GM12878 (cell line): ENCODE data around the gene DISP2. TPM values are rescaled to one million over a fixed set of nuclear protein-coding genes. Genes with fewer than 3 reads are reported as not detected.

ENCODE experiments used
- ATAC-seq: fragments of 200-7000 bp; cut with Tn5 transposase; 3 replicates; pipeline ENCODE4 v1.9.1; 2020; ENCODE audit warnings: mild to moderate bottlenecking, moderate library complexity
- BruUV-seq: library from RNA; stranded (reverse); fragments of 400-500 nt; replicated peaks from 2 replicates; lab custom pipeline; 2021; lab: Mats Ljungman, UMichigan
- CTCF ChIA-PET: fragments of 300-600 bp; sonication (Branson Sonifier 250); formaldehyde crosslinking; extraction: SDS; loops from one replicate; lab custom pipeline; 2021; ENCODE audit warnings: inconsistent platforms; lab: Yijun Ruan, JAX
- POLR2A ChIA-PET: fragments of 350-600 bp; formaldehyde crosslinking; extraction: SDS; loops from one replicate; lab custom pipeline; 2021; ENCODE audit warnings: inconsistent platforms; lab: Charles Lee
- RAD21 ChIA-PET: fragments of 300-600 bp; sonication (Branson Sonifier 250); formaldehyde crosslinking; loops from one replicate; lab custom pipeline; 2023; ENCODE audit warnings: antibody characterized with exemption; ENCODE audit not compliant: unreplicated experiment; lab: Charles Lee
- SMC1A ChIA-PET: fragments of 300-600 bp; sonication (Branson Sonifier 250); formaldehyde crosslinking; loops from one replicate; lab custom pipeline; 2023; ENCODE audit not compliant: unreplicated experiment, uncharacterized antibody; lab: Charles Lee
- DNase-seq: peaks from one replicate; pipeline ENCODE4 v3.0.0-alpha.2; 2011; ENCODE audit warnings: low read depth, low spot score
- FAIRE-seq: peaks from 3 replicates; lab custom pipeline; 2011; peaks lifted over from hg19 to GRCh38; lab: Jason Lieb, UNC
- H2AFZ ChIP-seq: 2 replicates; pipeline ENCODE4 v1.6.0; 2011; ENCODE audit warnings: low read depth, low read length, control low read depth; ENCODE audit not compliant: control insufficient read depth
- H3K27ac ChIP-seq: 2 replicates; pipeline ENCODE4 v1.5.1; 2011; ENCODE audit warnings: control low read depth; ENCODE audit not compliant: control insufficient read depth, insufficient read depth
- H3K27me3 ChIP-seq, 2 experiments: replicated peaks in 1 of 2; 2 replicates each; pipeline versions ENCODE4 v1.6.0 to v1.6.1; 2011; ENCODE audit warnings: low read length in 1 of 2; ENCODE audit not compliant: control insufficient read depth in 2 of 2, insufficient read depth in 2 of 2
- H3K36me3 ChIP-seq, 2 experiments: 2 replicates each; pipeline ENCODE4 v1.5.1; 2011; ENCODE audit warnings: low read length in 1 of 2; ENCODE audit not compliant: control insufficient read depth in 2 of 2, insufficient read depth in 2 of 2
- H3K4me1 ChIP-seq: 2 replicates; pipeline ENCODE4 v1.6.1; 2011; ENCODE audit warnings: mild to moderate bottlenecking, low read length, moderate library complexity, mixed read lengths; ENCODE audit not compliant: control insufficient read depth, insufficient read depth
- H3K4me2 ChIP-seq: 2 replicates; pipeline ENCODE4 v1.6.0; 2011; ENCODE audit warnings: control low read depth; ENCODE audit not compliant: control insufficient read depth, insufficient read depth
- H3K4me3 ChIP-seq: fragments of 200-600 bp; sonication (generic); 2 replicates; pipeline ENCODE4 v1.5.1; 2016
- H3K79me2 ChIP-seq: 2 replicates; pipeline ENCODE4 v1.6.0; 2011; ENCODE audit warnings: low read length; ENCODE audit not compliant: control insufficient read depth, insufficient read depth
- H3K9ac ChIP-seq: 2 replicates; pipeline ENCODE4 v1.8.0; 2011; ENCODE audit warnings: low read length, control low read depth, mixed read lengths; ENCODE audit not compliant: control insufficient read depth, insufficient read depth
- H3K9me3 ChIP-seq: replicated peaks from 3 replicates; pipeline ENCODE4 v1.5.1; 2011; ENCODE audit warnings: mild to moderate bottlenecking, low read length; ENCODE audit not compliant: control insufficient read depth, insufficient read depth
- H4K20me1 ChIP-seq: 2 replicates; pipeline ENCODE4 v1.6.0; 2011; ENCODE audit not compliant: control insufficient read depth, insufficient read depth
- DPF2 ChIP-seq: fragments of 450-650 bp; IDR thresholded peaks from 2 replicates; pipeline ENCODE4 v1.6.1; 2017; ENCODE audit warnings: mild to moderate bottlenecking
- EZH2 ChIP-seq: IDR thresholded peaks from 2 replicates; pipeline ENCODE4 v1.6.1; 2012; ENCODE audit warnings: low read depth, mild to moderate bottlenecking, control low read depth, inconsistent platforms, low read length, borderline replicate concordance; ENCODE audit not compliant: control insufficient read depth
- GATAD2B ChIP-seq: fragments of 450-650 bp; conservative IDR thresholded peaks from 2 replicates; pipeline ENCODE4 v1.6.1; 2017; ENCODE audit warnings: low read depth, mild to moderate bottlenecking, moderate library complexity
- SP1 ChIP-seq: IDR thresholded peaks from one replicate; pipeline ENCODE4 v1.6.1; 2011; ENCODE audit warnings: low read depth, low read length
- ZNF207 ChIP-seq: fragments of 450-650 bp; IDR thresholded peaks from 2 replicates; pipeline ENCODE4 v1.6.1; 2014; ENCODE audit warnings: antibody characterized with exemption, mild to moderate bottlenecking, borderline replicate concordance
- WGBS: methylation state at CpG from one replicate; pipeline ENCODE4 v1.1.6; 2016; ENCODE audit warnings: low lambda C conversion rate; ENCODE audit not compliant: insufficient replicate concordance, insufficient coverage; ENCODE audit errors: missing lambda C conversion rate; 5-methylcytosine and 5-hydroxymethylcytosine counted together
- in situ Hi-C: fragments of 300-500 bp; cut with MboI; formaldehyde crosslinking; loops from 9 replicates; pipeline ENCODE4 v1.14.3; 2018; ENCODE audit warnings: mixed read lengths
- intact Hi-C: fragments of 100-400 bp; cut with micrococcal nuclease; formaldehyde crosslinking; loops from one replicate; pipeline ENCODE4 v1.14.2; 2022; ENCODE audit not compliant: unreplicated experiment
- polyA plus RNA-seq, 11 experiments: library from polyadenylated mRNA; depleted of rRNA in 4 of 11; unstranded in 6 of 11; stranded (reverse) in 5 of 11; fragments of >200 nt; fragmentation: Nextera tagmentation in 4 of 11; fragmentation: Illumina TruSeq in 1 of 11; extraction: Ambion mirVana in 4 of 11; extraction: Trizol in 1 of 11; gene quantifications; 1 replicate in 1 of 11; 2 replicates in 10 of 11; pipeline versions ENCODE4 v1.2.1 to v1.2.3, GENCODE V29; 2011 to 2016; ENCODE audit warnings: inconsistent platforms in 2 of 11, missing spikeins in 2 of 11, low read depth in 1 of 11
- total RNA-seq, 4 experiments: library from RNA; depleted of rRNA in 3 of 4; stranded (reverse); fragments of >200 nt in 3 of 4; fragmentation: Illumina TruSeq in 1 of 4; extraction: Trizol in 1 of 4; gene quantifications; 2 replicates each; pipeline versions ENCODE4 v1.2.1 to v1.2.3, GENCODE V29; 2013 to 2021
- TF ChIP-seq, protein P1 (sequence below): fragments of 450-650 bp; IDR thresholded peaks from 2 replicates; pipeline ENCODE4 v1.6.1; 2018; ENCODE audit warnings: mild to moderate bottlenecking, low read depth, moderate library complexity; ENCODE audit not compliant: partially characterized antibody
- TF ChIP-seq, protein P2 (sequence below): fragments of 450-650 bp; IDR thresholded peaks from 2 replicates; pipeline ENCODE4 v1.6.1; 2017; ENCODE audit warnings: mild to moderate bottlenecking, moderate library complexity
- TF ChIP-seq, protein P3 (sequence below): fragments of 450-650 bp; IDR thresholded peaks from 2 replicates; pipeline ENCODE4 v1.6.1; 2014; ENCODE audit warnings: mild to moderate bottlenecking
- TF ChIP-seq, protein P4 (sequence below): fragments of 450-650 bp; formaldehyde crosslinking; IDR thresholded peaks from 2 replicates; pipeline ENCODE4 v1.5.0; 2022; ENCODE audit warnings: mild to moderate bottlenecking, missing genetic modification characterization

DISP2 gene
- total and polyA plus RNA-seq, 10 of the 15 experiments (the other 5 are each of a cell fraction or from before 2014, with no cell fraction given), result under 0.01 to 0.20 (median 0.12) TPM; not detected in 7

- Histone ChIP-seq H3K36me3 (no peaks in the 10 kb centered on the region), H3K79me2 (no peaks in the 10 kb centered on the region), H3K9me3 (no peaks in the 10 kb centered on the region), H3K4me1 (peaks cover 9% of the 10 kb centered on the region), H3K4me2 (no peak overlapping the region; the same call in 1 of the 2 replicates), H3K4me3 (no peak overlapping the region), H3K27ac (no peak overlapping the region), H2AFZ (no peak overlapping the region), H3K9ac (no peak overlapping the region), H3K27me3 (no peaks in the 10 kb centered on the region; a peak in 1 of 4 replicates), H4K20me1 (no peaks in the 10 kb centered on the region)
- peak; percentile 66 for FAIRE-seq
- in situ Hi-C loops, result no loop called here
- intact Hi-C loops, result loop anchor here (1.0 kb wide), 2 partner anchors 17 to 59 kb away; no protein-coding TSS in a partner anchor
- 31% methylated on average over 11 of the region's 11 CpGs for WGBS
- BruUV-seq, result no TSS peak
- POLR2A ChIA-PET, result interaction anchor here (1.2 kb wide), 1 partner anchor 18 kb away, joined by 4 read pairs; no protein-coding TSS in a partner anchor
- DNase-seq, result no peak
- RAD21 ChIA-PET, result interaction anchor here (0.8 to 4.7 kb wide), 19 partner anchors 9 to 182 kb away, joined by 3 to 93 read pairs (median 4); partner anchors contain the start of genes INAFM2 and IVD
- CTCF ChIA-PET, result interaction anchor here (0.5 to 13.7 kb wide), 43 partner anchors 10 to 550 kb away, joined by 3 to 336 read pairs (median 4); partner anchors contain the start of genes BAHD1, INAFM2, KNSTRN and PAK6
- SMC1A ChIA-PET, result interaction anchor here (2.5 to 4.6 kb wide), 6 partner anchors 11 to 121 kb away, joined by 10 to 58 read pairs (median 21); partner anchors contain the start of genes INAFM2 and PLCB2
- peak; percentile 94 for ATAC-seq
- TF ChIP-seq ZNF207 (peak; percentile 38; the same call in 1 of the 2 replicates), SP1 (peak; percentile 33), EZH2 (no peak), GATAD2B (0 out of 2 replicates have a peak, but pooled peaks have one; percentile 22), DPF2 (0 out of 2 replicates have a peak, but pooled peaks have one; percentile 17)
- TF ChIP-seq, protein P1, sequence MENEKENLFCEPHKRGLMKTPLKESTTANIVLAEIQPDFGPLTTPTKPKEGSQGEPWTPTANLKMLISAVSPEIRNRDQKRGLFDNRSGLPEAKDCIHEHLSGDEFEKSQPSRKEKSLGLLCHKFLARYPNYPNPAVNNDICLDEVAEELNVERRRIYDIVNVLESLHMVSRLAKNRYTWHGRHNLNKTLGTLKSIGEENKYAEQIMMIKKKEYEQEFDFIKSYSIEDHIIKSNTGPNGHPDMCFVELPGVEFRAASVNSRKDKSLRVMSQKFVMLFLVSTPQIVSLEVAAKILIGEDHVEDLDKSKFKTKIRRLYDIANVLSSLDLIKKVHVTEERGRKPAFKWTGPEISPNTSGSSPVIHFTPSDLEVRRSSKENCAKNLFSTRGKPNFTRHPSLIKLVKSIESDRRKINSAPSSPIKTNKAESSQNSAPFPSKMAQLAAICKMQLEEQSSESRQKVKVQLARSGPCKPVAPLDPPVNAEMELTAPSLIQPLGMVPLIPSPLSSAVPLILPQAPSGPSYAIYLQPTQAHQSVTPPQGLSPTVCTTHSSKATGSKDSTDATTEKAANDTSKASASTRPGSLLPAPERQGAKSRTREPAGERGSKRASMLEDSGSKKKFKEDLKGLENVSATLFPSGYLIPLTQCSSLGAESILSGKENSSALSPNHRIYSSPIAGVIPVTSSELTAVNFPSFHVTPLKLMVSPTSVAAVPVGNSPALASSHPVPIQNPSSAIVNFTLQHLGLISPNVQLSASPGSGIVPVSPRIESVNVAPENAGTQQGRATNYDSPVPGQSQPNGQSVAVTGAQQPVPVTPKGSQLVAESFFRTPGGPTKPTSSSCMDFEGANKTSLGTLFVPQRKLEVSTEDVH, result no peak
- TF ChIP-seq, protein P2, sequence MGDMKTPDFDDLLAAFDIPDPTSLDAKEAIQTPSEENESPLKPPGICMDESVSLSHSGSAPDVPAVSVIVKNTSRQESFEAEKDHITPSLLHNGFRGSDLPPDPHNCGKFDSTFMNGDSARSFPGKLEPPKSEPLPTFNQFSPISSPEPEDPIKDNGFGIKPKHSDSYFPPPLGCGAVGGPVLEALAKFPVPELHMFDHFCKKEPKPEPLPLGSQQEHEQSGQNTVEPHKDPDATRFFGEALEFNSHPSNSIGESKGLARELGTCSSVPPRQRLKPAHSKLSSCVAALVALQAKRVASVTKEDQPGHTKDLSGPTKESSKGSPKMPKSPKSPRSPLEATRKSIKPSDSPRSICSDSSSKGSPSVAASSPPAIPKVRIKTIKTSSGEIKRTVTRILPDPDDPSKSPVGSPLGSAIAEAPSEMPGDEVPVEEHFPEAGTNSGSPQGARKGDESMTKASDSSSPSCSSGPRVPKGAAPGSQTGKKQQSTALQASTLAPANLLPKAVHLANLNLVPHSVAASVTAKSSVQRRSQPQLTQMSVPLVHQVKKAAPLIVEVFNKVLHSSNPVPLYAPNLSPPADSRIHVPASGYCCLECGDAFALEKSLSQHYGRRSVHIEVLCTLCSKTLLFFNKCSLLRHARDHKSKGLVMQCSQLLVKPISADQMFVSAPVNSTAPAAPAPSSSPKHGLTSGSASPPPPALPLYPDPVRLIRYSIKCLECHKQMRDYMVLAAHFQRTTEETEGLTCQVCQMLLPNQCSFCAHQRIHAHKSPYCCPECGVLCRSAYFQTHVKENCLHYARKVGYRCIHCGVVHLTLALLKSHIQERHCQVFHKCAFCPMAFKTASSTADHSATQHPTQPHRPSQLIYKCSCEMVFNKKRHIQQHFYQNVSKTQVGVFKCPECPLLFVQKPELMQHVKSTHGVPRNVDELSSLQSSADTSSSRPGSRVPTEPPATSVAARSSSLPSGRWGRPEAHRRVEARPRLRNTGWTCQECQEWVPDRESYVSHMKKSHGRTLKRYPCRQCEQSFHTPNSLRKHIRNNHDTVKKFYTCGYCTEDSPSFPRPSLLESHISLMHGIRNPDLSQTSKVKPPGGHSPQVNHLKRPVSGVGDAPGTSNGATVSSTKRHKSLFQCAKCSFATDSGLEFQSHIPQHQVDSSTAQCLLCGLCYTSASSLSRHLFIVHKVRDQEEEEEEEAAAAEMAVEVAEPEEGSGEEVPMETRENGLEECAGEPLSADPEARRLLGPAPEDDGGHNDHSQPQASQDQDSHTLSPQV, result 0 out of 2 replicates have a peak, but pooled peaks have one; percentile 33
- TF ChIP-seq, protein P3, sequence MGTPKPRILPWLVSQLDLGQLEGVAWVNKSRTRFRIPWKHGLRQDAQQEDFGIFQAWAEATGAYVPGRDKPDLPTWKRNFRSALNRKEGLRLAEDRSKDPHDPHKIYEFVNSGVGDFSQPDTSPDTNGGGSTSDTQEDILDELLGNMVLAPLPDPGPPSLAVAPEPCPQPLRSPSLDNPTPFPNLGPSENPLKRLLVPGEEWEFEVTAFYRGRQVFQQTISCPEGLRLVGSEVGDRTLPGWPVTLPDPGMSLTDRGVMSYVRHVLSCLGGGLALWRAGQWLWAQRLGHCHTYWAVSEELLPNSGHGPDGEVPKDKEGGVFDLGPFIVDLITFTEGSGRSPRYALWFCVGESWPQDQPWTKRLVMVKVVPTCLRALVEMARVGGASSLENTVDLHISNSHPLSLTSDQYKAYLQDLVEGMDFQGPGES, result no peak
- TF ChIP-seq, protein P4, sequence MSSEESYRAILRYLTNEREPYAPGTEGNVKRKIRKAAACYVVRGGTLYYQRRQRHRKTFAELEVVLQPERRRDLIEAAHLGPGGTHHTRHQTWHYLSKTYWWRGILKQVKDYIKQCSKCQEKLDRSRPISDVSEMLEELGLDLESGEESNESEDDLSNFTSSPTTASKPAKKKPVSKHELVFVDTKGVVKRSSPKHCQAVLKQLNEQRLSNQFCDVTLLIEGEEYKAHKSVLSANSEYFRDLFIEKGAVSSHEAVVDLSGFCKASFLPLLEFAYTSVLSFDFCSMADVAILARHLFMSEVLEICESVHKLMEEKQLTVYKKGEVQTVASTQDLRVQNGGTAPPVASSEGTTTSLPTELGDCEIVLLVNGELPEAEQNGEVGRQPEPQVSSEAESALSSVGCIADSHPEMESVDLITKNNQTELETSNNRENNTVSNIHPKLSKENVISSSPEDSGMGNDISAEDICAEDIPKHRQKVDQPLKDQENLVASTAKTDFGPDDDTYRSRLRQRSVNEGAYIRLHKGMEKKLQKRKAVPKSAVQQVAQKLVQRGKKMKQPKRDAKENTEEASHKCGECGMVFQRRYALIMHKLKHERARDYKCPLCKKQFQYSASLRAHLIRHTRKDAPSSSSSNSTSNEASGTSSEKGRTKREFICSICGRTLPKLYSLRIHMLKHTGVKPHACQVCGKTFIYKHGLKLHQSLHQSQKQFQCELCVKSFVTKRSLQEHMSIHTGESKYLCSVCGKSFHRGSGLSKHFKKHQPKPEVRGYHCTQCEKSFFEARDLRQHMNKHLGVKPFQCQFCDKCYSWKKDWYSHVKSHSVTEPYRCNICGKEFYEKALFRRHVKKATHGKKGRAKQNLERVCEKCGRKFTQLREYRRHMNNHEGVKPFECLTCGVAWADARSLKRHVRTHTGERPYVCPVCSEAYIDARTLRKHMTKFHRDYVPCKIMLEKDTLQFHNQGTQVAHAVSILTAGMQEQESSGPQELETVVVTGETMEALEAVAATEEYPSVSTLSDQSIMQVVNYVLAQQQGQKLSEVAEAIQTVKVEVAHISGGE (CRISPR knock-in tag), result no peak
Measured at GRCh38 chr15:40338041-40338657, 19.9 kb upstream of the DISP2 start.
